GM12892 (cell line): ENCODE data around the gene ZNF425.

Experiments
- POLR2A ChIP-seq: IDR thresholded peaks from 2 replicates; pipeline ENCODE4 v1.6.1; 2011; ENCODE audit warnings: low read depth, low read length, control low read depth
- POLR2AphosphoS5 ChIP-seq: IDR thresholded peaks from 2 replicates; pipeline ENCODE4 v1.6.1; 2011; ENCODE audit warnings: low read depth, low read length, control low read depth

- TF ChIP-seq POLR2AphosphoS5: no peak
- TF ChIP-seq POLR2A: no peak
Observed at GRCh38 chr7:149070372-149071125, 55.6 kb downstream of the ZNF425 start.
